OCI-LY7 (cell line): ENCODE data around the gene PLEKHH2. TPM values are rescaled to one million over a fixed set of nuclear protein-coding genes. Genes with fewer than 3 reads are reported as not detected.

ENCODE experiments used
- BruUV-seq: library from RNA; stranded (reverse); fragments of 400-500 nt; replicated peaks from 2 replicates; lab custom pipeline; 2021; lab: Mats Ljungman, UMichigan
- CTCF ChIA-PET: fragments of 300-600 bp; sonication (Branson Sonifier 250); formaldehyde crosslinking; loops from one replicate; lab custom pipeline; 2022; ENCODE audit warnings: antibody characterized with exemption; ENCODE audit not compliant: unreplicated experiment; lab: Charles Lee
- POLR2A ChIA-PET: fragments of 300-600 bp; sonication (Branson Sonifier 250); formaldehyde crosslinking; loops from one replicate; lab custom pipeline; 2022; ENCODE audit warnings: antibody characterized with exemption; lab: Charles Lee
- DNase-seq: peaks from one replicate; pipeline ENCODE4 v3.0.0-alpha.2; 2015; ENCODE audit warnings: low spot score
- H2AFZ ChIP-seq: fragments of 200-600 bp; sonication (generic), shearing (Covaris generic); 2 replicates; pipeline ENCODE4 v1.6.1; 2014; ENCODE audit warnings: mild to moderate bottlenecking, antibody characterized with exemption, low read length, moderate library complexity
- H3K27ac ChIP-seq: fragments of 200-600 bp; sonication (generic); 2 replicates; pipeline ENCODE4 v1.5.1; 2014; ENCODE audit warnings: mixed run types, low read depth, mild to moderate bottlenecking, moderate library complexity, low read length, inconsistent platforms; ENCODE audit not compliant: poor library complexity, severe bottlenecking
- H3K36me3 ChIP-seq: fragments of 200-600 bp; sonication (generic); 2 replicates; pipeline ENCODE4 v1.6.1; 2014; ENCODE audit warnings: mild to moderate bottlenecking, antibody characterized with exemption, low read length, moderate library complexity, mixed read lengths; ENCODE audit not compliant: insufficient read depth
- H3K4me1 ChIP-seq: fragments of 200-600 bp; sonication (generic); 2 replicates; pipeline ENCODE4 v1.5.1; 2014; ENCODE audit warnings: mild to moderate bottlenecking, low read length; ENCODE audit not compliant: insufficient read depth, poor library complexity, severe bottlenecking
- H3K4me2 ChIP-seq: fragments of 200-600 bp; sonication (generic); 2 replicates; pipeline ENCODE4 v1.6.1; 2014; ENCODE audit warnings: mild to moderate bottlenecking, low read length
- H3K4me3 ChIP-seq: fragments of 200-600 bp; sonication (generic); 2 replicates; pipeline ENCODE4 v1.5.1; 2014; ENCODE audit warnings: mild to moderate bottlenecking, low read depth, low read length; ENCODE audit not compliant: poor library complexity, severe bottlenecking
- H3K79me2 ChIP-seq: fragments of 200-600 bp; sonication (generic); 2 replicates; pipeline ENCODE4 v1.6.1; 2016; ENCODE audit warnings: low read depth, mild to moderate bottlenecking, low read length, moderate library complexity, mixed read lengths; ENCODE audit not compliant: insufficient read depth
- H3K9me2 ChIP-seq: fragments of 200-600 bp; sonication (generic); 2 replicates; pipeline ENCODE4 v1.6.1; 2016; ENCODE audit warnings: mild to moderate bottlenecking, low read length, mixed read lengths; ENCODE audit not compliant: insufficient read depth
- H3K9me3 ChIP-seq: fragments of 200-600 bp; sonication (generic); 2 replicates; pipeline ENCODE4 v1.6.1; 2014; ENCODE audit warnings: mild to moderate bottlenecking, mixed run types, low read length, mixed read lengths
- H4K20me1 ChIP-seq: fragments of 200-600 bp; sonication (generic); 2 replicates; pipeline ENCODE4 v1.6.1; 2014; ENCODE audit warnings: mild to moderate bottlenecking, antibody characterized with exemption, low read length, moderate library complexity, mixed read lengths; ENCODE audit not compliant: insufficient read depth
- CTCF ChIP-seq: fragments of 200-600 bp; sonication (generic); conservative IDR thresholded peaks from 2 replicates; pipeline ENCODE4 v1.5.1; 2014; ENCODE audit warnings: mild to moderate bottlenecking, antibody characterized with exemption, low read length, moderate library complexity, mixed read lengths
- EZH2phosphoT487 ChIP-seq: fragments of 200-600 bp; sonication (generic); IDR thresholded peaks from 2 replicates; pipeline ENCODE4 v1.6.1; 2018; ENCODE audit warnings: low read depth, borderline replicate concordance, mild to moderate bottlenecking, mixed run types, antibody characterized with exemption, low read length, moderate library complexity, mixed read lengths
- intact Hi-C: fragments of 100-400 bp; cut with micrococcal nuclease; formaldehyde crosslinking; loops from one replicate; pipeline ENCODE4 v1.10.0; 2022; ENCODE audit not compliant: unreplicated experiment
- total RNA-seq, 2 experiments: library from RNA; depleted of rRNA in 1 of 2; stranded (reverse); fragments of >200 nt in 1 of 2; shearing (Covaris generic) in 1 of 2; gene quantifications; 2 replicates each; pipeline ENCODE4 v1.2.3, GENCODE V29; 2014 to 2022

PLEKHH2 gene
- total RNA-seq, 2 experiments from 2014 or later: 1.5 to 2.6 TPM

DNA sequence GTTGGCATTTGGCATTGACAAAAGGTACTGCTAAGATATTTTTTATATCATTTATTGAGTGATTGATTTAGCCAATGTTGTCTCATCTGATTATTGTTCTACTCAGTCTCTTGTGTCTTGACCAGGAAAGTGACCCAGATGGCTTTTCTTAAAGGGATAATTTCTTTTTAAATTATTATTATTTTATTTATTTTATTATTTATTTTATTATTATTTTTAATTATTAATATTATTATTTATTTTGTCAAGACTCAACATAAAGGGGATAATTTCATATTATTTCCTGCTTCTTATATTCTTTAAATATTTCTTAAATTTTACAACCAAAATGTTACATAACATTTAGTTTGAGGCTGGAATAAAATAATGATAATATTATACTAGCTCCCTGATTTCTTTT is 163.8 kb downstream of the PLEKHH2 start:
- Histone ChIP-seq H2AFZ (no peak overlapping the region), H3K9me2 (no peaks in the 10 kb centered on the region), H3K36me3 (no peaks in the 10 kb centered on the region), H3K27ac (no peak overlapping the region), H3K79me2 (no peaks in the 10 kb centered on the region), H3K4me3 (no peak overlapping the region), H4K20me1 (no peaks in the 10 kb centered on the region), H3K4me2 (no peak overlapping the region), H3K4me1 (no peaks in the 10 kb centered on the region), H3K9me3 (no peaks in the 10 kb centered on the region)
- intact Hi-C loops: no loop called here
- ChIA-PET CTCF (no interaction called here), POLR2A (interaction anchor here (0.7 to 1.3 kb wide), 2 partner anchors 11 to 25 kb away, joined by 3 to 4 read pairs; no protein-coding TSS in a partner anchor)
- TF ChIP-seq EZH2phosphoT487 (no peak), CTCF (no peak)
- DNase-seq: no peak
- BruUV-seq: no TSS peak

GRCh38 chr2:43802135-43802534 is 165.1 kb downstream of the PLEKHH2 start:
- POLR2A ChIA-PET: interaction anchor here (0.7 to 1.3 kb wide), 2 partner anchors 24 to 72 kb away, joined by 3 to 4 read pairs; no protein-coding TSS in a partner anchor

More at GRCh38 chr2:43802135-43802534, 165.1 kb downstream of the PLEKHH2 start:
- Histone ChIP-seq H2AFZ (no peak overlapping the region), H3K4me1 (no peaks in the 10 kb centered on the region), H3K27ac (no peak overlapping the region), H4K20me1 (no peaks in the 10 kb centered on the region), H3K9me3 (no peaks in the 10 kb centered on the region), H3K4me2 (no peak overlapping the region), H3K79me2 (no peaks in the 10 kb centered on the region), H3K4me3 (no peak overlapping the region), H3K36me3 (no peaks in the 10 kb centered on the region), H3K9me2 (no peaks in the 10 kb centered on the region)
- CTCF ChIA-PET: no interaction called here
- TF ChIP-seq EZH2phosphoT487 (no peak), CTCF (peak; percentile 45)
- intact Hi-C loops: no loop called here
- BruUV-seq: no TSS peak
- no peak for DNase-seq
